ENCODE measurements around the gene MLPH.

DNA sequence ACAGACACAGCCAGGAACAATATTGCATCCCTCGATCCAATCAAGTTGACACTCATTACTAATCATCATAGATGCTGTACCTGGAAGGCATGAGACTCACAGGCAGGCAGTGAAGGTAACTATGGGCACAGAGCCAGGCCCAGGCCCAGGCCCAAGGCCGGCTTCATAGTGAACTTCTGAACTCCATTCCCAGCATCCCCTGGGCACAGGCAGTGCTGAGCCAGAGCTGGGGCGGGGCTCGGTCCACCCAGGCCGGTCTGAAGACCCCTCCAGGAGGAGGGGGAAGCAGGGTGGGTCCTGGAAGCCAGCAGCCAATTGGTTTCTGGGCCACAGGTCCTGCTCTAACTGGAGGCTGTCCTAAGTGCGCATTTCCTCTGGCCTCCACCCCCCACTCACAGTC is 37.6 kb downstream of the MLPH start:
- TF ChIP-seq JUND (IDR thresholded peaks at IDR 0.05) = peak in 1 of 2 donors; percentile 47
- TF ChIP-seq, protein P1, sequence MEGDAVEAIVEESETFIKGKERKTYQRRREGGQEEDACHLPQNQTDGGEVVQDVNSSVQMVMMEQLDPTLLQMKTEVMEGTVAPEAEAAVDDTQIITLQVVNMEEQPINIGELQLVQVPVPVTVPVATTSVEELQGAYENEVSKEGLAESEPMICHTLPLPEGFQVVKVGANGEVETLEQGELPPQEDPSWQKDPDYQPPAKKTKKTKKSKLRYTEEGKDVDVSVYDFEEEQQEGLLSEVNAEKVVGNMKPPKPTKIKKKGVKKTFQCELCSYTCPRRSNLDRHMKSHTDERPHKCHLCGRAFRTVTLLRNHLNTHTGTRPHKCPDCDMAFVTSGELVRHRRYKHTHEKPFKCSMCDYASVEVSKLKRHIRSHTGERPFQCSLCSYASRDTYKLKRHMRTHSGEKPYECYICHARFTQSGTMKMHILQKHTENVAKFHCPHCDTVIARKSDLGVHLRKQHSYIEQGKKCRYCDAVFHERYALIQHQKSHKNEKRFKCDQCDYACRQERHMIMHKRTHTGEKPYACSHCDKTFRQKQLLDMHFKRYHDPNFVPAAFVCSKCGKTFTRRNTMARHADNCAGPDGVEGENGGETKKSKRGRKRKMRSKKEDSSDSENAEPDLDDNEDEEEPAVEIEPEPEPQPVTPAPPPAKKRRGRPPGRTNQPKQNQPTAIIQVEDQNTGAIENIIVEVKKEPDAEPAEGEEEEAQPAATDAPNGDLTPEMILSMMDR (IDR thresholded peaks at IDR 0.05; ENCODE audit: low read depth, low read length, missing input control) = no peak
- TF ChIP-seq EGR1 (IDR thresholded peaks at IDR 0.05; ENCODE audit: low read depth in 2 of 2) = no peak
- TF ChIP-seq, protein P2, sequence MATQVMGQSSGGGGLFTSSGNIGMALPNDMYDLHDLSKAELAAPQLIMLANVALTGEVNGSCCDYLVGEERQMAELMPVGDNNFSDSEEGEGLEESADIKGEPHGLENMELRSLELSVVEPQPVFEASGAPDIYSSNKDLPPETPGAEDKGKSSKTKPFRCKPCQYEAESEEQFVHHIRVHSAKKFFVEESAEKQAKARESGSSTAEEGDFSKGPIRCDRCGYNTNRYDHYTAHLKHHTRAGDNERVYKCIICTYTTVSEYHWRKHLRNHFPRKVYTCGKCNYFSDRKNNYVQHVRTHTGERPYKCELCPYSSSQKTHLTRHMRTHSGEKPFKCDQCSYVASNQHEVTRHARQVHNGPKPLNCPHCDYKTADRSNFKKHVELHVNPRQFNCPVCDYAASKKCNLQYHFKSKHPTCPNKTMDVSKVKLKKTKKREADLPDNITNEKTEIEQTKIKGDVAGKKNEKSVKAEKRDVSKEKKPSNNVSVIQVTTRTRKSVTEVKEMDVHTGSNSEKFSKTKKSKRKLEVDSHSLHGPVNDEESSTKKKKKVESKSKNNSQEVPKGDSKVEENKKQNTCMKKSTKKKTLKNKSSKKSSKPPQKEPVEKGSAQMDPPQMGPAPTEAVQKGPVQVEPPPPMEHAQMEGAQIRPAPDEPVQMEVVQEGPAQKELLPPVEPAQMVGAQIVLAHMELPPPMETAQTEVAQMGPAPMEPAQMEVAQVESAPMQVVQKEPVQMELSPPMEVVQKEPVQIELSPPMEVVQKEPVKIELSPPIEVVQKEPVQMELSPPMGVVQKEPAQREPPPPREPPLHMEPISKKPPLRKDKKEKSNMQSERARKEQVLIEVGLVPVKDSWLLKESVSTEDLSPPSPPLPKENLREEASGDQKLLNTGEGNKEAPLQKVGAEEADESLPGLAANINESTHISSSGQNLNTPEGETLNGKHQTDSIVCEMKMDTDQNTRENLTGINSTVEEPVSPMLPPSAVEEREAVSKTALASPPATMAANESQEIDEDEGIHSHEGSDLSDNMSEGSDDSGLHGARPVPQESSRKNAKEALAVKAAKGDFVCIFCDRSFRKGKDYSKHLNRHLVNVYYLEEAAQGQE (IDR thresholded peaks at IDR 0.05) = no peak
- TF ChIP-seq, protein P3, sequence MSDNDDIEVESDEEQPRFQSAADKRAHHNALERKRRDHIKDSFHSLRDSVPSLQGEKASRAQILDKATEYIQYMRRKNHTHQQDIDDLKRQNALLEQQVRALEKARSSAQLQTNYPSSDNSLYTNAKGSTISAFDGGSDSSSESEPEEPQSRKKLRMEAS (IDR thresholded peaks at IDR 0.05) = no peak
- peak in 1 of 2 donors; percentile 25 for TF ChIP-seq GABPA (IDR thresholded peaks at IDR 0.05 in 1 of 2, conservative IDR thresholded peaks at IDR 0.05 in 1 of 2)
- peak; percentile 47 for TF ChIP-seq RAD21 (IDR thresholded peaks at IDR 0.05)
- TF ChIP-seq SP1 (IDR thresholded peaks at IDR 0.05) = peak; percentile 43
- TF ChIP-seq, protein P4, sequence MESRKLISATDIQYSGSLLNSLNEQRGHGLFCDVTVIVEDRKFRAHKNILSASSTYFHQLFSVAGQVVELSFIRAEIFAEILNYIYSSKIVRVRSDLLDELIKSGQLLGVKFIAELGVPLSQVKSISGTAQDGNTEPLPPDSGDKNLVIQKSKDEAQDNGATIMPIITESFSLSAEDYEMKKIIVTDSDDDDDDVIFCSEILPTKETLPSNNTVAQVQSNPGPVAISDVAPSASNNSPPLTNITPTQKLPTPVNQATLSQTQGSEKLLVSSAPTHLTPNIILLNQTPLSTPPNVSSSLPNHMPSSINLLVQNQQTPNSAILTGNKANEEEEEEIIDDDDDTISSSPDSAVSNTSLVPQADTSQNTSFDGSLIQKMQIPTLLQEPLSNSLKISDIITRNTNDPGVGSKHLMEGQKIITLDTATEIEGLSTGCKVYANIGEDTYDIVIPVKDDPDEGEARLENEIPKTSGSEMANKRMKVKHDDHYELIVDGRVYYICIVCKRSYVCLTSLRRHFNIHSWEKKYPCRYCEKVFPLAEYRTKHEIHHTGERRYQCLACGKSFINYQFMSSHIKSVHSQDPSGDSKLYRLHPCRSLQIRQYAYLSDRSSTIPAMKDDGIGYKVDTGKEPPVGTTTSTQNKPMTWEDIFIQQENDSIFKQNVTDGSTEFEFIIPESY (IDR thresholded peaks at IDR 0.05) = peak; percentile 33
- peak; percentile 52 to 85 for TF ChIP-seq HNF4A (conservative IDR thresholded peaks at IDR 0.05)
- peak; percentile 84 for TF ChIP-seq YY1 (IDR thresholded peaks at IDR 0.05)
- no peak for TF ChIP-seq ATF3 (IDR thresholded peaks at IDR 0.05)
- TF ChIP-seq TAF1 (conservative IDR thresholded peaks at IDR 0.05) = no peak
- no peak for TF ChIP-seq FOXA1 (IDR thresholded peaks at IDR 0.05)
